Right kidney (tissue), 1 donor: ENCODE measurements around the gene PPP2R2D.

Source experiments
- DNase-seq: peaks from one replicate; pipeline ENCODE4 v3.0.0-alpha.2; 2016

PPP2R2D gene

DNA sequence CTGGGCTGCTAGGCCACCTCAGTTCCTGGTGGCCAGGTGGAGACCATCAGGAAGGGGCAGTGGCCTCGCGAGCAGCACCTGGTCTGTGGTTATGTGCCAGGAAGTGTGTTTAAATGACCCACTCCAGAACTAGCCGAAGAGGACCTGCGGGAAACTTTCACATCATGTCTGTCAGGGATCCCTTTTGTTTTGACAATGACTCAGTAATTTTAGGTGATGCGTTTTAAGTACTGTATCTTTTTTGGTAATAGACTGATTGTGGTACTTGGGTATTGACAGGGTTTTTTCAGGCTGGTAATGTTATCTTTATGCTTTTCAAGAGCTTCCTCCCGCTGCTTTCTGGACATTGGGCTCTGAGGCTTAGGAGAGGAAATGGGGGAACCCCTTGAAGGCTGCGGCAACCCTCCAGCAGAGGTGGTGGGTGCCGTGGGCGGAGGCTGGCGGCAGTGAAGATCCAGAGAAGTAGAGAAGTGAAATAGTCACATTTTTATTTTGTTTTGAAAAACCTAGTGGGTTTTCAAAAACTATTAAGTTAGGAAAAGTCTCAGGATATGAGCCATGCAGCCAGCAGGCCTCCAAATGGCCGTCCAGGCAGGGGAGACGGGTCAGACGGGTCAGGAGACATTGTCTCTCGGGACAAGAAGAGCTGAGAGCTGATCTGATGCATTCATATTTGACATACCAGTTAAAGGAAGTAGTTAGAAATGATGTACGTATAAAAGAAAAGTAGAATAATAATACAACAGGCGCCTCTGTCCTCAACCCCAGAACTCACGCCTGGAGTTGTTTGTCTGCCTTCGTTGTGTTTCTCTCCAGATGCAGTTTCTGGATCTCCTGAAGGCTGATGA lies 27.7 kb downstream of the PPP2R2D start:
- DNase-seq: no peak

DNA sequence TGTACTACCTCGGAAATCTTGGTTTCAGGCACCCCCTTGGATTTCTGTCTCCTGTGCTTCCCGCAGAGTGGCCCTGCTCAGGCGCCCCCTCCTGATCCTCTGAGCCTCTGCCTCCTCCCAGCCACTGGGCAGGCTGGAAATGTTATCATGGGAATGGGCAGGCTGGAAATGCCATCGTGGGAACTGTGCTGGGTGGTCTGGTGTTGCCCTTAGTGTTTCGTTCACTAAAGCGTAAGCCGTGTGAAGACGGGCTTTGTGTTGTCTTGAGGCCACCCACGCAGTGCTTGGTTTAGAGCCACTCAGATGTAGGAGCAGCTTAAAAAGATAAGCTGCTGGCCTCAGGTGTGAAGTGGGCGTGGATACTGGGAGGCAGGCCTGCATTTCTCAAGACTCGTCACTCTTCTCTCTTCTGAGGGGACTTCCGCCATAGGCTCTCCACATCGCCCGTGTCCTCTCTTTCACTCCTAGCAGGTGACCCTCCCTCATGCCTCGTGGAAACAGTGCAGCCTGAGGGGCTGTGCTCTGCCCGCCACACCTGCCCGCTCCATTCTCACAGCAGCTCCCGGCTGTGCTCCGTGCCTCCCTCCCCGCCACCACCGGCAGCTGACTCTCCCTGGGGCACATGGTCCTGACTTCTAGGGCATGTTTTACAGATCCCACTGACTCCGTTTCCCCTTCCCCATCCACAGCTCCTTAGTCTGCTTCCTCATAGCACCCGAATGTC lies 28.5 kb downstream of the PPP2R2D start:
- DNase-seq: no peak

DNA sequence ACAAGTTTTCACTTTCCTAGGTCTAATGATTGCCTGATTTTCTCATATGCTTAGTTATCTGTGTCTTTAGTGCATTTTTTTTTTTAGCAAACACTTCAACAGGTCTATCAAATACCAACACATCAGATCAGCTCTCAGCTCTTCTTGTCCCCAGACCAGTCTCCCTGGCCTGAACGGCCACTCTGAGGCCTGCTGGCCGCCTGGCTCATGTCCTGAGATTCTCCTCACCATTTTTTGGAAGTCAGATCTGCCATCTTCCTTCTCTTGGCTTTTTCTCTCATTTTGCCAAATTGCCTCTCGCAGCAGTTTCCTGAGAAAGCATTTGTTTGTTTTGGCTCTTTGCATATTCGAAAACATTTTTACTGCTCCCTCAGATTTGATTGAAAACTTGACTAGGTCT lies 29.3 kb downstream of the PPP2R2D start:
- no peak for DNase-seq

- DNase-seq: no peak
Measured at GRCh38 chr10:131930586-131931330, 29.9 kb downstream of the PPP2R2D start.

- DNase-seq: no peak
Measured at GRCh38 chr10:131931981-131932380, 31.2 kb downstream of the PPP2R2D start.

DNA sequence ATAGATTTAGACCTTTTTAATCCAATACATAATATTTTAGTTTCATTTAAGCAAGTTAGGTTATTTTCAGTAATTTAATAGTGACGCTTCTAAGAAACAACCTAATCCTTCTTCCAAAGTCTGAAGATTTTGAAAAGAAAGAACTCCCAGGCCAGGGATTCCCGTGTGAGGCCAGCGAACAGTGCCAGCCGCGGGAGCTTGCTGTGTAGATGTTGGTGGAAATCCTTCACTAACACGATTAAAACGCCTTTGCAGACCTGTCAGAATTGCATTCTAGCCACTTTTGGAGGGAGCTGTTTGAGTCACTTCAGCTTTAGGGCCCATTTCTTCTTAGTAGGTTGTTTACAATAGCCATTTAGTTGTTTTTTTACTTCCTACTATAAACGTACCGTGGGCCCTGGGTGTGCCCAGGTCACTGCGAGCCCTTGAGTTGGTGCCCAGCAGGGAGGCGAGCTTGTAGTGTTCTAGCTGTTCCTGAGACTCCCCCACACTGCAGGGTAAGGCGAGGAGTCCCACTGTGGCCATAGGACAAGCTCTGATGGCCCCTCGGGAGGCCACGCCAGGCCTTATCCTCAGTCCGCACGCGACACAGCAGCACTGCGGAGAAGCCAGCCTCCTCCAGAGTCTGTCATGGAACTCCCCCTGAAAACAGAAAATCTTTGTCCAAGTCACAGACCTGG lies 32.3 kb downstream of the PPP2R2D start:
- DNase-seq: no peak

DNA sequence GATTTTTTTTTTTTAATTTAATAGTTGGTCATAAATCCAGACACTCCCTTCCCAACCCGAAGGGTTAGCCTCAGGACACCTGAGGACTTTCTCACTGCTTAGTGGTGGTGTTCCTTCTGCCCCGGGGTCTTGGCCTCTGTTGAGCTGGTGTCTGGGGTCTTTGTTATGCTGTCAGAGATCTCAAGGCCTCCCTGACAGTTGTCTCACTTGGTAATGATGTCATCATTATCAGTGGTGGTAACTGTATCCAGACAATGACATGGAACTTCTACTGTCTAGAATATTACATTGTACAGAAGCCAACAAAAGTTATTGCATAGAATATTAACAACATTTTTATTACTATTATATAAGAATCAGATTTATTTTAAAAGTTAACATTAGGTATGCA lies 32.9 kb downstream of the PPP2R2D start:
- DNase-seq: no peak

- no peak for DNase-seq
Measured at GRCh38 chr10:131934769-131935168, 34.0 kb downstream of the PPP2R2D start.

DNA sequence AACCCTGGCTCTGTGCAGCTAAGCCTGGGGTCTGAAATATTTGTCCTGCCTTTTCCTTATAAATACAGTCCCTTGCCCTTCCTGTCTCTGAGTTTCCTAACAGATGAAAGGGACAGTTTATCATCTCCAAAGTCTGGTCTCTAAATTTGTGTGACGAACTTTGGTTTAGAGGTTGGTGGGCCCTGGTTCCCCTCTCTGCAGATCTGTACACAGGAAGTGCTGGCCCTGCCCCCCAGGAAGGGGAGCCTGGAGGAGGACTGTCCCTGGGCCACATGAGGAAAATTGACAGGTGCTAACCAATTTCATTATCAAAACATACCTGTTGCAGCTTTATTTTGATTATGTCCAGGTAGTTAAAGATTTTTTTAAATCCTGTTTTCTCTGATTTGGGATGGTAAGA lies 34.5 kb downstream of the PPP2R2D start:
- DNase-seq: no peak

DNA sequence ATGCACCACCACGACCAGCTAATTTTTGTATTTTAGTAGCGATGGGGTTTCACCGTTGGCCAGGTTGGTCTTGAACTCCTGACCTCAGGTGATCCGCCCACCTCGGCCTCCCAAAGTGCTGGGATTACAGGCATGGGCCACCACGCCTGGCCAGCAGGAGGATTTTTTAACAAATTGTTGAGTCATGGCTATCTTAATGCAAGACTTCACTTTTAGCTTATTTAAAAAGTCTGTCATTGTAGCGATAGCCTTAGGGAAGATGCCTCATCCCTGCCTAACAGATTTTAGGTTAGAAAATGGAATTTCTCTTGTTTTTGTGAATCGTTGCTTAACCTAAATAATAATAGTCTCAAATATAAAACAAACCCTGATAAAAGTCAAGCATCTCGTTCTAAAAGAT lies 35.5 kb downstream of the PPP2R2D start:
- DNase-seq: no peak

GRCh38 chr10:131936736-131937135 lies 35.9 kb downstream of the PPP2R2D start:
- DNase-seq: peak; percentile 29

DNA sequence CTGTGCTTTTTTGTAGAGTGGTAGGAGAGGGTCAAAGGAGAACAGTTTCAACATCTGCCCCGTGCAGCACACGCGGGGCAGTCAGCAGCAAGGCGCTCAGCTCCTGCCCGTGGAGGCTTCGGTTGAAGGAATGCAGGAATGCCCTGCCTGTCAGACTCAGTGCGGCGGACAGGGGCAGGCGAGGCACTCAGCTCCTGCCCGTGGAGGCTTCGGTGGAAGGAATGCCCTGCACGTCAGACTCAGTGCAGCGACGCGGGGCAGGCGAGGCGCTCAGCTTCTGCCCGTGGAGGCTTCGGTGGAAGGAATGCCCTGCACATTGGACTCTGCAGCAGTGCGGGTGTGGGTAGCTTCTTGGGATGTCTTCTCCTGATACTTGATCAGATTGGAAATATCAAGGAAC lies 37.0 kb downstream of the PPP2R2D start:
- DNase-seq: no peak

DNA sequence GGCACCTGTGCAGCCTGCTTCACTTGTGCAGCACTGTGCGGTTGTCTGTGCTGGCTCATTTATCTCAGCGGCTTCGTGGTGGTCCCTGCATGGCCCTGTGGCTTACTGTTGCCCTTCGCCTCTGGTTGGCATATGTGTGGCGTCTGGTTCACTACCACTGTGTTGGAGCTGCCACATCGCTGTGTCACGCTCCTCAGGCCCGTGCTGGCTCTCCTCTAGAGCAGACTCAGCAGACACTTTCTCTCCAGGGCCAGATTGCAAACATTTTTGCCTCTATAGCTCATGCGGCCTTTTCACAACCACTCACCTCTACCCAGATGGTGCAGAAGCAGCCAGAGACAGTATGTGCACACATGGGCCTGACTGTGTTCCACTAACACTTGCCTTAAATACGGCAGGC lies 37.9 kb downstream of the PPP2R2D start:
- DNase-seq: no peak

GRCh38 chr10:131942455-131942854 lies 41.6 kb downstream of the PPP2R2D start:
- DNase-seq: no peak

DNA sequence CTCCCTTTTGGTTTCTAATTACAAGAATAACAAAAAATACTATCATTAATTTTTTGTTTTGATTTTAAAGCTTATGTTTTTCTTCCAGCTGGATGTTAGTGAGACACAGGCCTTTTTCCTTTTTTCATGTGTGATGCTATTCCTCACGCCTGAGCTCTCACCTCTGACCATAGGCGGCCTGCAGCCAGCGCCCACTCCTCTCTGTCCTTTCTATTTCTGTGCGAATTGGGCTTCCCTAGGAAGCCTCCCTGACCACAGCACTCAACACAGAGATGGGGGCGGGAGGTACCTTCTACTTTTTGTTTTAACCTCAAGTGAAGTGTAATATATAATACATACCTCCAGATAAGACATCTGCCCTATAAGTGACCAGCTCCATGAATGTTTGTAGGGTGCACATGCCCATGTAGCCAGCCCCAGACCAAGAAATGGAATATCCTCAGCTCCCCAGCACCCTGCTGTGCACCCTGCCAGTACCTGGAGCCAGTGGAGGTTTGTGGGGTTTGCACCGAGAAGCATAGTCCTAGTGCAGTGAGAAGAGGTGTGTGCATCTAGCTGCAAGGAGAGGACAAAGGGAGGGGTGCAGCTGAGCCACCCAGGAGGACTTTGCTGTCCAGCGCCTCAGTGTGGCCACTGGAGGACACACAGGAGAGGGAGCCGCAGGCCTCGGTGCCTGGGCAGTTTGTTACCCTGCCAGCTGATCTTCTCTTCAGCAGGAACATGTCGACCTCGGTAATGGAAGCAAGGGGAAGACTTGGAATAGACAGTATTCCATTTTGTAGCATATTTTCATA lies 42.4 kb downstream of the PPP2R2D start:
- no peak for DNase-seq

GRCh38 chr10:131944412-131944811 lies 43.6 kb downstream of the PPP2R2D start:
- DNase-seq: no peak

GRCh38 chr10:131944976-131945695 lies 44.3 kb downstream of the PPP2R2D start:
- DNase-seq: no peak

DNA sequence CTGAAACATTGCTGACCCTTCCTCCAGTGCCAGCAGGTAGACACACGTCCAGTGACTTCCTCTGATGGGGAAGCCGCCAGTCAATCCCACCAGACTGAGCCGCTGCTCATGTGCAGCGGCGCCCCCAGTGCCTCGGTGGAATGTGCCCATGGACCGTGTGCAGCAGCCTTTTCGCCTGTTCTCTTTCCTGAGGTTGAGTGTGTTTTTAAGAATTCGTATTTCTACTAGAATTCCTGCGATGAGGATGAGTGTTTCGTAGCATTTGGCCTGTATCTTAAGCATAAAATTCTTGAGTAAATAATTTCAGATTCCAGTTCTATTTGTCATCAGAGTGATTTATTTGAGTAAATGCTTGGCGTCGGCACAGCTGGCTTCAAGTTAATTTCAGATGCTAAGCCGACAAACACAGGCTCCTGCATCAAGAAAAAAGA lies 45.5 kb downstream of the PPP2R2D start:
- no peak for DNase-seq

DNA sequence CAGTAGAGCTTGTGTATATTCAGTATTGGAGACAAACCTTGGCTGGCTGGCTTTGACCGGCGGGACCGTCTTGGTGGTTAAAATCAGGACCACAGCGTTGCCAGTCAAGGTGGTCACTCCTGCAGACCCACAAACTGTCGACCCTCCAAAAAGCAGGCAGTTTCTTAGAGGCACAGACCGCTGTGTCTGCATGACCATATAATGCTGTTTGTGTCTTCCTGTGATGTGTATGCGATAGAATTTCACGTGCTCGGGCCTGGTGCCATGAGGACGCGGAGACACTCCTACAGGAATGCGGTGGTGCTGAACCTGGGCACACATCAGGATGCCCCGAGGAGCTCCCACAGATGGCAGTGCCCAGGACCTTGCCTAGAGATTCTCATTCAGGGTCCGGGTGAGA lies 46.1 kb downstream of the PPP2R2D start:
- no peak for DNase-seq

DNA sequence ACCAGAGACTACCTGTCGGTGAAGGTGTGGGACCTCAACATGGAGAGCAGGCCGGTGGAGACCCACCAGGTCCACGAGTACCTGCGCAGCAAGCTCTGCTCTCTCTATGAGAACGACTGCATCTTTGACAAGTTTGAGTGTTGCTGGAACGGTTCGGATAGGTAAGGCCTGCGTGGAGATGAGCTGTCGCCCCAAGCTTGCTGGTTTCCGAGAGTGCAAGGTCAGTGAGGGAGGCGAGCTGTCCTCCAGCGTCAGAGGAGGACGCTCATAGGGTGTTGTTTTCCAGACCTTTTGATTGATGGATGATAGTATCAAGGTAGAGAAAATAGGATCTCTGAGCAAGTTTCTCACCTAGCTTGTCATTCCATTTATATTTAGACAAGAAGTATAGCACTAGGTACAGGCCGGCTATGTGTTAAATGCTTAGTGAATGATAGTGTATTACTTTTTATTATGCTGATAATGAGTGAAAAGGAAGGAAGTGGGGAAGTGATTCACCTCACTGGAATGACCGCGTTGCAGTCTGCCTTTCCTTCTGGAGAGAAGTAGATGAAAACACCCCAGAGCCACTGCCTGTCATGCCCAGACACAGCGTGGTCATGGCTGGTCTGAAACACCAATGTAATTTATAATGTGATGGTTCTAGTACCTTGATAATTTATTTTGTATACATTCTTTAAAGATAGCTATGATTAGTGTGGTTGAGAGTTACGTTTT lies 47.0 kb downstream of the PPP2R2D start:
- no peak for DNase-seq
